T-helper 17 cell (primary cell): Measurements from ENCODE around the gene GALK1. TPM values are rescaled to one million over a fixed set of nuclear protein-coding genes. Genes with fewer than 3 reads are reported as not detected.

ENCODE experiments used
- total RNA-seq, 4 donors: library from RNA in 2 of 4; stranded (reverse) in 2 of 4; gene quantifications; one replicate each; pipeline ENCODE4 v1.2.3 and lab custom pipeline; 2022 to 2026

The GALK1 gene
- total RNA-seq, 2 donors from 2014 or later: 9.6 to 9.7 TPM

Other genes with a start within 250 kb of the GALK1 start
- under 1 TPM; 0.08 to 0.40 TPM for gene CASKIN2, start 249.7 kb downstream of the GALK1 start, total RNA-seq
- 10 to 100 TPM; 49.7 to 56.5 TPM for gene TSEN54, start 248.7 kb downstream of the GALK1 start, total RNA-seq
- 10 to 100 TPM; 39.3 to 41.9 TPM for gene LLGL2, start 239.5 kb downstream of the GALK1 start, total RNA-seq
- gene MYO15B, start 177.4 kb downstream of the GALK1 start, total RNA-seq: 10 to 100 TPM; 42.2 to 69.3 TPM
- 1 to 10 TPM in 1 of 2 donors, under 1 TPM in 1; 0.40 to 8.4 TPM for gene SMIM5, start 131.8 kb downstream of the GALK1 start, total RNA-seq
- gene RECQL5, start 98.0 kb downstream of the GALK1 start, total RNA-seq: 10 to 100 TPM; 24.1 to 30.6 TPM
- 100 to 1,000 TPM; 178 to 235 TPM for gene SAP30BP, start 97.9 kb downstream of the GALK1 start, total RNA-seq
- gene ITGB4, start 43.7 kb downstream of the GALK1 start, total RNA-seq: under 1 TPM in 1 of 2 donors, not detected in 1; 0.72 TPM
- 10 to 100 TPM; 30.3 to 33.4 TPM for gene UNK, start 19.6 kb upstream of the GALK1 start, total RNA-seq
- 100 to 1,000 TPM; 164 TPM for gene UNC13D, start 79.2 kb upstream of the GALK1 start, total RNA-seq
- gene WBP2, start 90.1 kb upstream of the GALK1 start, total RNA-seq: 100 to 1,000 TPM in 1 of 2 donors, 10 to 100 TPM in 1; 86.0 to 114 TPM
- 1 to 10 TPM; 4.5 to 9.4 TPM for gene TRIM47, start 113.4 kb upstream of the GALK1 start, total RNA-seq
- gene TRIM65, start 131.8 kb upstream of the GALK1 start, total RNA-seq: 10 to 100 TPM; 19.8 to 23.6 TPM
- 100 to 1,000 TPM in 1 of 2 donors, 10 to 100 TPM in 1; 93.8 to 107 TPM for gene MRPL38, start 139.7 kb upstream of the GALK1 start, total RNA-seq
- 10 to 100 TPM; 20.0 to 22.3 TPM for gene FBF1, start 175.8 kb upstream of the GALK1 start, total RNA-seq
- gene ACOX1, start 214.0 kb upstream of the GALK1 start, total RNA-seq: 10 to 100 TPM; 18.5 to 21.0 TPM
- 10 to 100 TPM; 10.3 to 13.4 TPM for gene TEN1, start 214.0 kb upstream of the GALK1 start, total RNA-seq
- gene CDK3, start 235.7 kb upstream of the GALK1 start, total RNA-seq: 1 to 10 TPM; 2.9 to 4.6 TPM